HG02943 (cell line): ENCODE data around the gene KANSL2.
A peak's percentile ranks its signal among the peaks of the same experiment; 100 is the strongest.
"Not testable (repeated sequence)": the region's sequence is repeated elsewhere in the genome, so short reads cannot be mapped to it uniquely, and the experiment has no call there.

ENCODE experiments used
- ATAC-seq: cut with Tn5 transposase; IDR thresholded peaks from one replicate; pipeline ENCODE4 v1.9.1; 2021; ENCODE audit warnings: mild to moderate bottlenecking, low read depth, moderate library complexity; ENCODE audit not compliant: unreplicated experiment

Gene KANSL2, protein sequence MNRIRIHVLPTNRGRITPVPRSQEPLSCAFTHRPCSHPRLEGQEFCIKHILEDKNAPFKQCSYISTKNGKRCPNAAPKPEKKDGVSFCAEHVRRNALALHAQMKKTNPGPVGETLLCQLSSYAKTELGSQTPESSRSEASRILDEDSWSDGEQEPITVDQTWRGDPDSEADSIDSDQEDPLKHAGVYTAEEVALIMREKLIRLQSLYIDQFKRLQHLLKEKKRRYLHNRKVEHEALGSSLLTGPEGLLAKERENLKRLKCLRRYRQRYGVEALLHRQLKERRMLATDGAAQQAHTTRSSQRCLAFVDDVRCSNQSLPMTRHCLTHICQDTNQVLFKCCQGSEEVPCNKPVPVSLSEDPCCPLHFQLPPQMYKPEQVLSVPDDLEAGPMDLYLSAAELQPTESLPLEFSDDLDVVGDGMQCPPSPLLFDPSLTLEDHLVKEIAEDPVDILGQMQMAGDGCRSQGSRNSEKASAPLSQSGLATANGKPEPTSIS

DNA sequence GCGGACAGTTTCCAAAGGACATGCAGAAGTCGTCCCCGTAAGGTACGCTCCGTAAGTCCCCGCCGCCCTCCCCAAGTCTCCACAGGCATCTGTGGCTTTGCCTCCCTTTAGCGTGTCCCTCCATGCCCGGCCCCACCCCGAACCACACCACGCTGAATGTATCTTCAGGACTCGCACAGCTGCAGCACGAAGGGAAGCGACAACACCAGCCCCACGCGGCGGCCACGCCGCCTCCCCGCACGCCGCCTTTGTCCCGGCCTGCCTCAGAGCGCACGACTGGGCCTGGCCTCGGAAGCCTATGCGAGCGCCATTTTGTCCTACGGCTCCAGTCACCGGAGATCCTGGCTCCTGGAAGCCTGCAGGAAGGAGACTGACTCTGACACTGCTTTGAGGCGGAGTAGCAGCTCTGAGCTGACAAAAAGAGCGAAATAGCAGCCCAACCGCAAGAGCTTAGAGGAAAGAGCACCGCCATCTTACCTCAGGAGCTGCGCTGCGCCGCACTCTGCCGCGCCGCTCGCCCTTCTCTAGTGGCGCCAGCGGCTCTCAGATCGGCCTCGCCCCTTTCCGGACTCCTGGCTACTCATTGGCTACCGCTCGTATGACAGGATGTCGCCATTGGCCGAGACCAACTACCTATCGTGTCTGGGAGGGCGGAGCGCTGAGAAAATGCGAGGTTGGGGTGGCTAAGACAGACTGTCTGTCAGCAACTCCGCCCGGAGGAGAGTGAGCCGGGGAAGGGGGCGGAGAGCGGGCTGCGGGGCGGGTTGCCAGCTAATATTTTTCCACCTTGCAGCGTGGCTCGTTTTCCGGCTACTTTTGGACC is at the start of gene KANSL2:
KANSL2 (minus strand) TSS at position 529 of the 823 bp plus-strand sequence. CDS start 606 bp downstream, outside the sequence.
- ATAC-seq: peak; percentile 97

DNA sequence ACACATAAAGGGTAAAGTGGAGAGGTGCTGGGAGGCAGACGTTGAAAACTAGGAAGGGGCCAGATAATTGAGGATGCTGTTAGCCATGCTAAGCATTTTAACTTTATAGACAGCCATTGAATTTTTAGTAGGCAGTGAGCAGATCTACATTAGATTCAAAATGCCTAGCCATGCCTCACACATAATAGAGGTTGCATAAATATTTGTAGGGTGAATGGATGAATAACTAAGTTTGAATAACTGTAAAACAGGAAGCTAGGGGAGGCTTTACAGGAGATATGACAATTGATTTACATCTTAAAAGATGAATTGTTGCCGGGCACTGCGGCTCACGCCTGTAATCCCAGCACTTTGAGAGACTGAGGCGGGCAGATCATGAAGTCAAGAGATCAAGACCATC is 46.8 kb upstream of the KANSL2 start:
- ATAC-seq: no peak

DNA sequence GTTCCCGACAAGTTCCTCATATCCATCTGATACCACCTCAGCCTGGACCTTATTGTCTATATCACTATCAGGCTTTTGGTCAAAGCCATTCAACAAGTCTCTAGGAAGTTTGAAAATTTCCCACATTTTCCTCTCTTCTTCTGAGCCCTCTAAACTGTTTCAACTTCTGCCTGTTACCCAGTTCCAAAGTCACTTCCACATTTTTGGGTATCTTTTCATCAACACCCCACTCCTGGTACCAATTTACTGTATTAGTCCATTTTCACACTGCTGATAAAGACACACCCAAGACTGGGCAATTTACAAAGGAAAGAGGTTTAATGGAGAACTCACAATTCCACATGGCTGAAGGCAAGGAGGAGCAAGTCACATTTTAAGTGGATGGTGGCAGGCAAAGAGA is 38.7 kb upstream of the KANSL2 start:
- ATAC-seq: not testable (repeated sequence)

DNA sequence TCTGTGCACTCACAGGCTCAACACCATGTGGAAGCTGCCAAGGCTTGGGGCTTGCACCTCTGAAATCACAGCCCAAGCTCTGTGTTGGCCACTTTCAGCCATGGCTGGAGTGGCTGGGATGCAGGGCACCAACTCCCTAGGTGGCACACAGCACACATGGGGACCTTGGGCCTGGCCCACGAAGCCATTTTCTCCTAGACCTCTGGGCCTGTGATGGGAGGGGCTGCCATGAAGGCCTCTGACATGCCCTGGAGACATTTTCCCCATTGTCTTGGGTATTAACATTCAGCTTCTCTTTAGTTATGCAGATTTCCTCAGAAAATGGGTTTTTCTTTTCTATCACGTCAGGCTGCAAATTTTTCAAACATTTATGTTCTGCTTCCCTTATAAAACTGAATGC is 38.1 kb upstream of the KANSL2 start:
- not testable (repeated sequence) for ATAC-seq

DNA sequence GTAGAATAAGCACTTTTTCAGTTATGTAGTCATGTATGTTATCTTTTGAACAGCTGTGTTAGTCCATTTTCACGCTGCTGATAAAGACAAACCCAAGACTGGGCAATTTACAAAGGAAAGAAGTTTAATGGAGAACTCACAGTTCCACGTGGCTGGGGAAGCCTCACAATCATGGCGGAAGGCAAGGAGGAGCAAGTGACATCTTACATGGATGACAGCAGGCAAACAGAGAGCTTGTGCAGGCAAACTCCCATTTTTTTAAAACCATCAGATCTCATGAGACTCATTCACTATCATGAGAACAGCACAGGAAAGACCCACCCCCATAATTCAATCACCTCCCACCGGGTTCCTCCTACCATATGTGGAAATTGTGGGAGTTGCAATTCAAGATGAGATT is 37.0 kb upstream of the KANSL2 start:
- not testable (repeated sequence) for ATAC-seq

DNA sequence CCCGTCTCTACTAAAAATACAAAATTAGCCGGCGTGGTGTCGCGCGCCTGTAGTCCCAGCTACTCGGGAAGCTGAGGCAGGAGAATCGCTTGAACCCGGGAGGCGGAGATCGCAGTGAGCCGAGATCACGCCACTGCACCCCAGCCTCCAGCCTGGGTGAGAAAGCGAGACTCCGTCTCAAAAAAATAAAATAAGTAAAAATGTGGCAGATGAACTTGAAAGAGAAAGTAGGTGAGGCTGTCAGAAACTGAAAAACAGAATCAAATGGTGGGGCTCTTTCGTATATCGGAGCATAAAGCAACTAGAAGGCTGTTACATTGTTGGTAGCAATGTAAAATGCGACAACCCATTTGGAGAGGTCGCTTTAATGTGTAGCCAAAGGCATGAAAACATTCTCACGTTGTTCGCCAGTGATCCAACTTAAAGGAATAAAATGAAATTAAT is 35.2 kb upstream of the KANSL2 start:
- no peak for ATAC-seq

DNA sequence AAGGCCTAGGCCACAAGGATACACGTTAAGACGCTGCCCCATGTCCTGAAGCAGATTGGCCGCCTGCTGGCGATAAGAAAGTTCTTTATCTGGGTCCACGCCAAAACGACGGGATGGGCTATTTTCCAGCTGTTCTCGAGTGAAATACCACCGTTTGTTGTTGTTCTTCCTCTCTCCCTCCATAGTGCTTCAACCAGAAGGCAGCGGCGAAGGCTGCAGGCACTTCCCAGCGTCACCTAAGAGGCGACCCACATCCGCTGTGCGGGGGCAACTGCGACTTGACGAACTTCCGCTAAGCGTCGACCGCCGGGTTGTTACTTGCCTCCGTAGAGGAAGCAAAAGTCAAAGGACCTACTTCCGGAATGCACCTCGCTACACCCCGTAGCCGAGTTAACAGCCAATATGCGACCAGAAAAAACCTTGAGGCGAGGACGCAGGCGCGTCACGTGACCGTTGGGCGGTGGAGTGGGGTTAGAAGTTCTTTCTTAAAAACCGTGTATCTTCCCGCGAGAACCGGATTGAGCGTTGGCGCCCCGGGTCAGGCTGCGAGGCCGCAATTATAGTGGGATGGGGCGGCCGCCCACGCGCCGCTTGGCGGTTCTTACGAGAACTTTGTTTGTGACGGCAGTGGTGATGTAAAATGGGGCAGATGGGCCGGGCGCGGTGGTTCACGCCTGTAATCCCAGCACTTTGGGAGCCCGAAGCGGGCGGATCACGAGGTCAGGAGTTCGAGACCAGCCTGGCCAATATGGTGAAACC is 34.6 kb upstream of the KANSL2 start, which contains the start of gene CCNT1:
CCNT1 (minus strand) TSS at position 215 of the 759 bp plus-strand sequence; CDS start at position 183, 32 bp downstream.
- ATAC-seq: peak; percentile 98

DNA sequence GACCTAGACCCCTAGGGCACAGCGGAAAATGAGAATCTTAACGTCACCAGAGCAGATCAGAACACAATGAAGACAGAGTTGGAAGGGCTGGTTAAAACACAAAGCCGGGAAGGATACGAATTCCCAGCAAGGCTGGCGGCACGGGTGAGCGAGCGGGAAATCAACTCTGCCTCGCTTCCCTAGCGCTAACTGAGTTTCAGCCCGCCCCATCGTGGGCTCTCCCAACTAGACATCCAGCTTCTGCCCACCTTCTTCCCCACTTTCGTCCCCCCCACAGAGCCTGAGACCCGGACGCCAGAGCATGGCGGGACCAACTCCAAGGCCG is 34.1 kb upstream of the KANSL2 start:
- no peak for ATAC-seq

DNA sequence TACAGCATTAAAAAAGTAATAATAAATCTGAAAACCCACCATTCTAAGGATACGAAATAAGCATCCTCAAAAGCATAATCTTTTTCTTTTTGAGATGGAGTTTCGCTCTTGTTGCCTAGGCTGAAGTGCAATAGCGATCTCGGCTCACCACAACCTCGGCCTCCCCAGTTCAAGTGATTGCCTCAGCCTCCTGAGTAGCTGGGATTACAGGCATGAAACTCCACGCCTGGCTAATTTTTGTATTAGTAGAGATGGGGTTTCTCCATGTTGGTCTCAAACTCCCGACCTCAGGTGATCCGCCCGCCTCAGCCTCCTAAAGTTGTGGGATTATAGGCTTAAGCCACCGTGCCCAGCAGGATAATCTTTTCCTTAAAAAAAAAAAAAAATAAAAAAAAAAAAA is 30.2 kb upstream of the KANSL2 start:
- ATAC-seq: no peak

DNA sequence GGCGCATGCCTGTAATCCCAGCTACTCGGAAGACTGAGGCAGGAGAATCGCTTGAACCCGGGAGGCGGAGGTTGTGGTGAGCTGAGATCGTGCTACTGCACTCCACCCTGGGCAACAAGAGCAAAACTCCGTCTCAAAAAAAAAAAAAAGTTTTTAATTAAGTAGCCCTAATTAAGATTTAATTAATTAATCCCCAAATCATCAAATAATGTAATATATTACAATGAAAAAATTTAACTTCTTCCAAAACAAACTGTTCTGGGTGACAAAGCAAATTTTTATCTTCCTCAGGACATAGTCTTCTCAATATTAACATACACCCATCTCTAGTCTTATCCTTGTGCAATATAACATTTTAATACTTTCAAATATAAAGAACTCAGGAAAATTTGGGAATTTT is 16.8 kb upstream of the KANSL2 start:
- ATAC-seq: not testable (repeated sequence)

DNA sequence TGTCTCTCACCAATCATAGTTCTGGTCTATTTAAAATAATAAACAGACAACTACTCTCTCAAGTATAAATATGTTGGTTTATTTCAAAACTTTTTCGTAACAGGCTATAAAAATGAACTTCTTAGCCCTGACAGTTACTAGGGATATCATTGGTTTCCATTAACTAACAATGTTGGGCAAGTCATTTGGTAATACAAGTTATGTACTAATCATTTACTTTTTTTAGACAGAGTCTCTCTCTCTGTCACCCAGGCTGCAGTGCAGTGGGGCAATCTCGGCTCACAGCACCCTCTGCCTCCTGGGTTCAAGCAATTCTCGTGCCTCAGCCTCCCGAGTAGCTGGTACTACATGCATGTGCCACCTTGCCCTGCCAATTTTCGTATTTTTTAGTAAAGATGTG is 14.6 kb upstream of the KANSL2 start:
- no peak for ATAC-seq

DNA sequence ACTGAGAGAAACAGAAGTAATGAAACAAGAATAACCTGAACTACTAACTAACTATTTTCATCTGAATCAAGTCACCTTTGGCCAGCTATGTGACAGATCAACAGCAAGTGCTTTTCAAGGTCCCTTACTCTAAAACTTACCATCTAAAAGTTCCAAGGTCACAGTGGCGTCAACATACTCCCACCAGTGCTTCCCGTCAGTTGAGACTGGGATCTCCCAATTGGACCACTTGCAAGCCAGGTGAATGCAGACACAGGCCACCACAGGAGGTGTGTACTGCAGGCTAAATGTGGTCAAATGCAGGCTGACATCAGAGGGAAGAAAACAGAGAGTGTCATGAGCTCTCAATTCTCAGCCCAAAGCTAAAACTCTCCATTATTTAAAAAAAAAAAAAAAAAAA is 13.8 kb upstream of the KANSL2 start:
- no peak for ATAC-seq

DNA sequence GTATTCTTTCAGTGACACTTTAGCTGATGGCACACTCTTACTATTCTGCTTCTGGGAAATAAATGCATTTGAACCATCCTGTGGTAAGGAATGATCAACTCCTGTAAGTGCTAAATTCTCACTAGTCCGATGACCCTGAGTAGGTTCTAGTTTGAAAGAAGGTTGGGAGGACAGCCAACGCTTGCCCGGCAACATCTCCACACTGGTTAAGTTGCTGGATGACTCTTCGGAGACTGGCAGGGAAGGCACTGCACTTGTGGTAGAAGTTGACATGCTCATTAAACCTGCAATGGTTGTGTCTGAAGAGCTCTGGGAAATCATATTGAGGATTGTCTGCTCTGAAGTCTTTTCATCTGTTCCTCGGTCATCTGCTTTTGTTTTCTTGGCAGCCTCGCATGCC is 12.0 kb upstream of the KANSL2 start:
- no peak for ATAC-seq

DNA sequence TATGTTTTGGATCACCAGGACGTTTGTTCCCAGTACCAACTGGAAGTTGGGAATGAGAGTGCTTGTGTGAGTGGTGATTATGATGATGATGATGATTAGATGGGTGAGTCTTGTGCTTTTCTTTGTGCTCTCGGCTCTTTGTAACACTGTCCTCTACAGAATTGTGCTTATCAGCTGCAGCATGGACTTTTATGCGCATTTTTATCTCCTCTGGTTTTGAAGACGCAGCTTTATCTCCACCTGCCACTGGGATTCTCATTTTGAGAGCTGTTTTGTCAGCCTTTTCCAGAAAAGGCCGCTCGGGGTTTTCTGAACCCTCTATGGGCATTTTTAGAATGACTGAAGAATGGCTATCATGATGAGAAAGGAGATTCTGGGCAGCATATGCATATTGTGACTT is 11.5 kb upstream of the KANSL2 start:
- no peak for ATAC-seq

DNA sequence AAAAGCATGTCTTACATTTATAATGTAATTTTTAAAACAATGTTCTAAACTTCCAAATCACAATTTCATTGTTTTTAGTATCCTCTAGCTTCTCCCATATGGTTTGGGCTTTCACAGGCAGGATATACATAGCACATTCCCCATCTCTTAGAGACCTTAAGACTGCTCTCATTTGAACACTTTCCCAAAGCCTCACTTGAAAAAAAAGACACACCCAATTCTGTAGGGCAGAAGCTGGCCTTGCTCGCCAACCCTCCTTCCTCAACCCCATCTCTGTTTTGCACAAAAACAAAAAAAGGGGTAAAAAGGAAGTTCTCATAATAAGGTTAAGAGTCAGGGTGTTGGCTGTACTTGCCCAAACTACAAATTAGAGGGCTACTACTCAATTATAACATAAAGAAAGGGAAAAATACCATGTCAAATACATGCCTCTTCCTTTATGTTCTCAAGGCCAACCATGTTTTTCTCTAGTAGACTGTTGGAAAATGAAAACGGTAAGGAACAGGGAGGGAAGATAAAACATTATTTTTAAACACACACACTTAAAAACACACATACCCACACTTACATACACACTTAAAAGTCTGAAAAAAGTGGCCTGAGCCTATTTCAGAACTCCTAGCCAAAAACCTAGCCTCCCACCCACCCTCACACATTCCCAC is 9.9 kb upstream of the KANSL2 start:
- no peak for ATAC-seq

DNA sequence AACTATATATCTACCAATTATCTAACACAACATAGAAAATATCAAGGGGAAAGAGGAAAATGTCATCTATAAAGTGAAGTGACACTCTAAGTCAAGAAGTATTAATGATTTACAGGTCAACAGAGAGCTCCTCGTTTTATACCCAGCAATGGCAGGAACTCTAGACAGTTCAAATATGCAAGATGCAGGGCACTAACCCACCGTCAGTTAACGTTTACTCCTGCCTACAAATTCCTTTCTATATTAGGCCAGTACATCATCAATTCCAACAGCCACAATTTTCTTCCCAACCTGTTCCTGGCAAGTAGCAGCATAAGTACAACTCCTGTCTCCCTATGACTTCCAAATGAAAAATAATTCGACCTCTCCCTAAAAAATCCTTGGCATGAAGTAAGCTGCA is 9.0 kb upstream of the KANSL2 start:
- ATAC-seq: no peak

DNA sequence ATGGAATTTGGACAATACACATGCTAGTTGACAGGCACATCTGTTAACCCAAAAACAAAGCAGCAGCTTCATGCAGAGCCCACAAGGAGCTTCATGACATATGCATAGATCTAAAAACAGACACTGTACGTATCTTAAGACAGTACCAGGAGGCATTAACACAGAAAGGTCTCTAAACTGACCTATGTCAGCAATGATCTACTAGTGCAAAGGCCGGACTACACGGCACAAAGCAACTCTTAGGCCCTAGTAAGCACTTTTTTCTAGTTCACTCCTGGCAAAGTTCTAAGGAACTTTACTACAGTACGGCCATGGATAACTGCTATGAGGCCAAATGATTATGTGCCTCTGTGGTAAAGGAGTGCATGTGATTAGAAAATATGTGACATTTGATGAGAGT is 8.4 kb upstream of the KANSL2 start:
- ATAC-seq: no peak

DNA sequence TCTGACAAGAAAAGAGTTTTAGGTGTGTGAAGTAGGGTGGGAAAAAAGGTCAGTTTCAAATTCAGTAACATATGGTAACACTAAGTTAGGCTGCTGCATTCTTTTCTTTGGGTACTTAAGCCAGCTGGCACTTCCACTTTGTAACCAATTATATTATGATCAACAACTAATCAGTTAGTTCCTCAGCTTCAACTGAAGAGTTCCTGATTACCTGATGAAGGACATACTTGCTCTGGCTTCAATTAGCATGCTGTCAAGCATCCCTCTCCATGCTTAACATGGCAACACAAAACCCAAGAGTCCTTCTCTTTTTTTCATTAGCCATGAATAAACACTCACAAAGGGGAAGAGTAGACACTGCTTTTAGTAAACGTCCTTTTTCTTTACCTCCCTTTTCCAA is 6.8 kb upstream of the KANSL2 start:
- no peak for ATAC-seq

DNA sequence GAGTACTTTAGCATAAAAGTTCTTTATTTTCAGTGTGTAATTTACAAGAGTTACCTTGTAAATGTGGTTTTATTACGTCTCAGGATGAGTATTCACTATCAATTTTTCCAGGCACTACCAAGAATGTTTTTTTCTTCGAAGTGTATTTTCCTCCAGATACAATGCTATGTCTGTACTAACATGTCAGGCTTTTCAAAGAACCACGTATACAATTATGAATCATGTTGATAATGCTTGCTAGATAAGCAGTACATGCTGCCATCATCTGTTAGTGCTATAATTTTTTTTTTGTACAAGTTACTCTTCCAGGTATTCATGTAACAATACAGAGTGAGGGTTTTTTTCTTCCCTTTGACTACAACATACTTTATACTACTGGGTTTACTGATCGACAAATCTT is 5.6 kb upstream of the KANSL2 start:
- no peak for ATAC-seq

DNA sequence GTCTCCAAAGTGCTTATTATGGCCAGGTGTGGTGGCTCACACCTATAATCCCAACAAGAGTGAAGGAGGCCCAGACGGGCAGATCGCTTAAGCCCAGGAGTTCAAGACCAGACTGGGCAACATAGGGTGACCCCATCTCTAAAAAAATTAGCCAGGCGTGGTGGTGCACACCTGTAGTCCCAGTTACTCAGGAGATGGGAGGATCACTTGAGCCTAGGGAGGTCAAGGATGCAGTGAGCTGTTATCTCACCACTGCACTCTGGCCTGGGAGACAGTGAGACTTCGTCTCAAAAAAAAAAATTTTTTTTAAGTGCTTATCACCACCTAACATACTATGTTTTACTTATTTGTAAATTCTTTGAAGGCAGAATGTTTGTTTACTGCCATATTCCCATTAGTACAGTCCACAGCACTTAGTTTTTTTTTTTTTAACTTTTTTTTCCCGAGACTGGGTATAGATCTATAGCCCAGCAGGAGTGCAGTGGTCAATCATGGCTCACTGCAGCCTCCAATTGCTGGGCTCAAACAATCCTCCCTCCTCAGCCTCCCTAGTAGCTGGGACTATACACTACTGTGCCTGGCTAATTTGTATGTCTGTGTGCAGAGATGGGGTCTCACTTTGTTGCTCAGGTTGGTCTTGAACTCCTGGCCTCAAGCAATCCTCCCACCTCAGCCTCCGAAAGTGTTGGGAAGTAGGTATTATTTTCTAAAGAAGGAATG is 4.7 kb upstream of the KANSL2 start:
- no peak for ATAC-seq
